CD4-positive, alpha-beta T cell treated with Interleukin-15 for 4 hours (primary cell): ENCODE data around the gene EZH2.

Source experiments
- DNase-seq: peaks from one replicate; pipeline ENCODE4 v3.0.0-alpha.2; 2020; ENCODE audit warnings: low spot score

The EZH2 gene

GRCh38 chr7:148898845-148899484 is 14.9 kb upstream of the EZH2 start:
- DNase-seq = no peak

GRCh38 chr7:148894591-148894990 is 10.5 kb upstream of the EZH2 start:
- no peak for DNase-seq

- DNase-seq = no peak
Observed at GRCh38 chr7:148893071-148893470, 9.0 kb upstream of the EZH2 start.

GRCh38 chr7:148888300-148888699 is 4.2 kb upstream of the EZH2 start:
- DNase-seq = no peak

GRCh38 chr7:148886844-148887243 is 2.8 kb upstream of the EZH2 start:
- DNase-seq = no peak

- DNase-seq = peak; percentile 93
Observed at GRCh38 chr7:148884299-148885022, 370 bp upstream of the EZH2 start.

- peak; percentile 55 for DNase-seq
Observed at GRCh38 chr7:148883266-148884048, 634 bp downstream of the EZH2 start.

GRCh38 chr7:148882841-148883265 is 1.2 kb downstream of the EZH2 start:
- DNase-seq = peak; percentile 44

- peak; percentile 11 for DNase-seq
Observed at GRCh38 chr7:148882192-148882591, 1.9 kb downstream of the EZH2 start.

- DNase-seq = no peak
Observed at GRCh38 chr7:148878317-148878716, 5.8 kb downstream of the EZH2 start.

- no peak for DNase-seq
Observed at GRCh38 chr7:148877517-148877916, 6.6 kb downstream of the EZH2 start.

- DNase-seq = no peak
Observed at GRCh38 chr7:148872188-148872587, 11.9 kb downstream of the EZH2 start.

- DNase-seq = no peak
Observed at GRCh38 chr7:148871551-148871950, 12.5 kb downstream of the EZH2 start.

- no peak for DNase-seq
Observed at GRCh38 chr7:148871030-148871429, 13.1 kb downstream of the EZH2 start.

- DNase-seq = no peak
Observed at GRCh38 chr7:148868378-148868674, 15.8 kb downstream of the EZH2 start.

GRCh38 chr7:148867596-148868377 is 16.3 kb downstream of the EZH2 start:
- no peak for DNase-seq

- no peak for DNase-seq
Observed at GRCh38 chr7:148866362-148866761, 17.7 kb downstream of the EZH2 start.

GRCh38 chr7:148865283-148865682 is 18.8 kb downstream of the EZH2 start:
- DNase-seq = no peak

GRCh38 chr7:148863324-148863723 is 20.8 kb downstream of the EZH2 start:
- no peak for DNase-seq

GRCh38 chr7:148862481-148862880 is 21.6 kb downstream of the EZH2 start:
- DNase-seq = no peak

- DNase-seq = no peak
Observed at GRCh38 chr7:148858489-148858888, 25.6 kb downstream of the EZH2 start.

GRCh38 chr7:148856891-148857290 is 27.2 kb downstream of the EZH2 start:
- no peak for DNase-seq

GRCh38 chr7:148856578-148856881 is 27.6 kb downstream of the EZH2 start:
- DNase-seq = no peak
